Stimulated activated CD8-positive, alpha-beta memory T cell treated with anti-CD3 and anti-CD28 coated beads, Interleukin-7, amount 100 ng/mL, for 48 hours (primary cell): ENCODE measurements around the gene ZNF644.

Source experiments
- DNase-seq, 2 donors: peaks; one replicate each; pipeline ENCODE4 v3.0.0-alpha.2; 2020; ENCODE audit warnings: low read depth in 1 of 2; ENCODE audit errors: extremely low read depth in 1 of 2

Gene ZNF644

GRCh38 chr1:90990779-90991178 is 31.1 kb downstream of the ZNF644 start:
- DNase-seq: no peak

DNA sequence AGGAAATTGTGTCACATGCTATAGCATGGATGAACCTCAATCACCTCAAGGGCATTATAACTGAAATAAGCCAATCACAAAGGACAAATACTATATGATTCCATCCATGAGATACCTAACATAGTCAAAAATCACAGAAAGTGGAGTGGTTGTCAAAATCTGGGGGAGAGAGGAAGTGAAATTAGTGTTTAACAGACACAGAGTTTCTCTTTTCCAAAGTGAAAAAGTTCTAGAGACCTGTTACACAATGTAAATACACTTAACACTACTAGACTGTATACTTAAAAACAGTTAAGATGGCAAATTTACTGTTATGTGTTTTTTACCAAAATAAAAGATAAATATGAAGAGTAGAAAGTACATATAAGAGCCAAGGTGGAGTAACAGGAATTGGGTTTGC is 31.8 kb downstream of the ZNF644 start:
- no peak for DNase-seq

DNA sequence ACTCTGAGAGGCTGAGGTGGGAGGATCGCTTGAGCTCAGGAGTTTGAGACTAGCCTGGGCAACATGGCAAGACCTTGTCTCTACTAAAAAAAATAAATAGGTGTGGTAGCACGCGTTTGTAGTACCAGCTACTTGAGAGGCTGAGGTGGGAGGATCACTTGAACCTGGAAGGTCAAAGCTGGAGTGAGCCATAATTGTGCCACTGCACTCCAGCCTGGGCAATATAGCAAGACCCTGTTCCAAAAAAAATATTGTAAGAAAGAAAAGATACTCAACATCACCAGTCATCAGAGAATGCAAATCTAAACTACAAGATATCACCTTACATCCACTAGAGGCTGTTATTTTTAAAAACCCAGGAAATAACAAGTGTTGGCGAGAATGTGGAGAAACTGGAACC is 32.5 kb downstream of the ZNF644 start:
- DNase-seq: no peak

DNA sequence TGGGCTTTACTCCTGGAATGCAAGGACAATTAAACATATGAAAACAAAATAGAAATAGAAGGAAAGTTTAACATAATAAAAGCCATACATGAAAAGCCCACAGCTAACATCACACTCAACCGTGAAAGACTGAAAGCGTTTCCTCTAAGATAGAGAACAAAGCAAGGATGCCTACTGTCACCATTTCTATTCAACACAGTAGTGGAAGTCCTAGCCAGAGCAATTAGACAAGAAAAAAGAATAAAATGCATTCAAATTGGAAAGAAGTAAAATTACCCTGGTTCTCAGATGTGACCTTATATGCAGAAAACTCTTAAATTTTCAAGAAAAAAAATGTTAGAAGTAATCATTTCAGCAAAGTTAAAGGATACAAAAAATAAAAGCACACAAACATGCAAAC is 34.0 kb downstream of the ZNF644 start:
- DNase-seq: no peak

GRCh38 chr1:90986953-90987352 is 34.9 kb downstream of the ZNF644 start:
- DNase-seq: no peak

GRCh38 chr1:90977522-90977921 is 44.3 kb downstream of the ZNF644 start:
- no peak for DNase-seq

DNA sequence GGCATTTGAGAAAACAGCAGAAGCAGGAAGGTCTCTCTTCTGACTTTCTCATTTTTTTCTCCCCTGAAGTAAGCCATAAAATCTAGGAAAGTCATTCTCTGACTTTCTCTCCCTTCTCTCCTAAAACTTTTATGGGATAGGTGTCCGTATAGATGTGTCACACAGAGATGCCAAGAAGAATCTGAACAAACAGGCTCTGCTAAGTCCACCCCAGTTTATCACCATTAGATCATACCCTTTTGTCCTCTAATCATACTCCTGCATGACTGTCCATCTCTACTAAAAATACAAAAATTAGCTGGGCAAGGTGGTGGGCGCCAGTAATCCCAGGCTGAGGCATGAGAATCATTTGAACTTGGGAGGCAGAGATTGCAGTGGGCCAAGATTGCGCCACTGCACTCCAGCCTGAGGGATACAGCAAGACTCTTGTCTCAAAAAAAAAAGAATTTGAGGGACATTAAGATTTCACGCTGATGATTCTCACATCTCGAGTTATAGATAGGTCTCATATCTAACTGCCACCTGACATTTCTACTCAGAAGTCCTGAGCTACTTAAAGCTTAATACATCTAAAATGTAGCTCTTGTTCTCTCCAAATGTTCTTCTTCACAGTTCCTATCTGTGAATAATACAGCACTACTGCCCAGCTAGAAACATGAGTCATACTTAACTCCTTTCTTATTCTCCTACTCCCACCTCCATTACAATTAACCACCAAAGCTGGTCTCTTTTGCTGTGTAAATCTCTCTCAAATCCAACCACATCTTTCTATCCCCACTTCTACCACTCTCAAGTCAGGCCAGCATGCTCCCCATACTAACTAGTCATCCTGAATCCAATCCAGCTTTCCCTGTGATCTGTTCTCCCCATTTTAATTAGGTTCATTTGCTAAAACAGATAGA is 47.7 kb downstream of the ZNF644 start:
- no peak for DNase-seq

GRCh38 chr1:90970208-90970607 is 51.6 kb downstream of the ZNF644 start:
- no peak for DNase-seq

DNA sequence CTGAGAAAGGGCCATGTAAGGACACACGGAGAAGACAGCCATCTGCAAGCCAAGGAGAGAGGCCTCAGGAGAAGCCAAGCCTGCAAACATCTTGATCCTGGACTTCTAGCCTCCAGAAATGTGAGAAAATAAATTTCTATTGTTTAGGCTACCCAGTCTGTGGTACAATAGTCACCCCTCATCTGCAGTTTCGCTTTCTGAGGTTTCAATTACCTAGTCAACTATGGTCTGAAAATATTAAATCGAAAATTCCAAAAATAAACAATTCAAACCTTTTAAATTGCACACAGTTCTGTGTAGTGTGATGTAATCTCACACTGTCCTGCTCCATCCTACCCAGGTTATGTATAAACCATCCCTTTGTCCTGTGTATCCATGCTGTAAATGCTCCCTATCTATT is 52.6 kb downstream of the ZNF644 start:
- DNase-seq: no peak

DNA sequence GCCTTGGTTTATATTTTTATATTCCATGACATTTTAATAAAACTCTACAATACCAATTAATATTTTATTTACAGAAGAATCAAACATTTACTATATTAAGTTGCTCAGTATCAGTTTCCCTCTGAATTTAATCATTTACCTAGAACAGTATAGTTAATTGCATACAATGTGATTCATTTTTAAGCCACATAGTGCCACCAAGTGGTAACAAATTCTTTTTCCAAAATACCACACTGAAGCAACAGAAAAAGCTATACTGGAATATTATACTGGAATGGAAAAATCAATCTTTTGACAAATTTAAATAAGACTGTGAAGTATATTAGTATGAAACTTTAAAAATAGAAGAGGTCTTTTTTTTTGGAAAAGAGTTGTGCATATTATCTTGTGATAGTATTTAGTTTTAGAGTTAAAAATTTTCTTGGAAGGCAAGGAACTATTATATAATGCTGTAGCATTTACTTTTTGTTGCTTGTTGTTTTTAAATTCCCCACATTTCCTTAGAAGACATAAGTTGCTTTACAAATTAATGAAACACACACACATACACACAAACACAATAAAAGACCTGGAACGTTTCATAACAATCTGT is 57.3 kb downstream of the ZNF644 start:
- DNase-seq: no peak

- no peak for DNase-seq
These were observed 58.2 kb downstream of the ZNF644 start for GRCh38 chr1:90963651-90964050.

- DNase-seq: no peak
These were observed 58.6 kb downstream of the ZNF644 start for GRCh38 chr1:90963236-90963635.

DNA sequence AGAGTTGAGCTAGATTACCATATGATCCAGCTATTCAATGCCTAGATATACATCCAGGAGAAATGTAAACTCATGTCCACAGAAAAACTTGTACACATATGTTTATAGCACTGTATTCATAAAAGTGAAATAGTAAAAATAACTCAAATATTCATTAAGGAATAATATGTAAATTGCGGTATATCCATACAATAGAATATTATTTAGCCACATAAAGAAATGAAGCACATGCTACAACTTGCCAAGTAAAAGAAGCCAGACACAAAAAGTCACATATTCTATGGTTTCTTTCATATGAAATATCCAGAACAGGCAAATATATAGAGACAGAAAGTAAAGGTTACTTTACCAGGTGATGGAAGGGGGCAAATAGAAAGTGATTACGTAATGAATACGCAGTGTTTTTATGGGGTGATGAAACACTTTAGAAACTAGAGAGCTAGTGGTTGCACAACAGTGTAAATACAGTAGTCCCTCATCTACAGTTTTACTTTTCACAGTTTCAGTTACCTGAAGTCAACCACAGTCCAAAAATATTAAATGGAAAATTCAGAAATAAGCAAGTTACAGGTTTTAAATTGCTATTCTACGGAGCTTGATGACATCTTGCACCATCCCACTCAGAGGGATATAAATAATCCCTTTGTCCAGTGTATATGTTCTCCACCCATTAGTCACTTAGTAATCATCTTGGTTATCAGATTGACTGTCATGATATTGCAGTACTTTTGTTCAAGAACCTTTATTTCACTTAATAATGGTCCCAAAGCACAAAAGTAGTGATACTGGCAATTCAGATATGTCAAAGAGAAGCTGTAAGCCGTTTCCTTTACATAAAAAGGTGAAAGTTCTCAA is 62.3 kb downstream of the ZNF644 start:
- no peak for DNase-seq

DNA sequence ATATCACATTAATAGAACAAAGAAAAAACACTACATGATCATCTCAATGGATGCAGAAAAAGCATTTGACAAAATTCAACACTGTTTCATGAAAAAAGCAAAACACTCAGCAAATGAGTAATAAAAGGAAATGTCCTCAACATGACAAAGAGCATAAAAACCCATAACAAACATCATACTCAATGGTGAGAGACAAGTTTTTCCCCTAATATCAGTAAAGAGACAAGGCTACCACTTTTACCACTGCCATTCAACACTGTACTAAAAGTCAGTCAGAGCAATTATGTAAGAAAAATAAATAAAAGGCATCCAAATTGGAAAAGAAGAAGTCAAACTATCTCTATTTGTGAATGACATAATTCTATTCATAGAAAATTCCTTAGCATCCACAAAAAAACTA is 64.3 kb downstream of the ZNF644 start:
- no peak for DNase-seq

GRCh38 chr1:90955769-90956168 is 66.1 kb downstream of the ZNF644 start:
- DNase-seq: no peak

DNA sequence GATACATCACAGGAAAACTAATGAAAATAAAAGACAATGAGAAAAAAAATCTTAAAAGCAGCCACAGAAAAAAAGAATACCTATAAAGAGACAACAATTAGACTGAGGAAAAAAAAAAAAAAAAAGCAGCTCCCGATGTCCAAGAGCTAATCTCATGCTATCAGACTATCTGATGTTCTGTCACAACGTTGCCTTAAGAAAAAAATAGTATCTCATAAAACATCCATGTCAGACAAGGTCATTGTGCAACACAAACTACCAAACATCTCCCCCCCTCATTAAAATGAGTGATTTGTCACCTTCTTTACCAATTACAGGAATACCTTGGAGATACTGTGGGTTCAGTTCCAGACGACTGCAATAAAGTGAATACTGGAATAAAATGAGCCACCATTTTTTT is 68.9 kb downstream of the ZNF644 start:
- DNase-seq: no peak

DNA sequence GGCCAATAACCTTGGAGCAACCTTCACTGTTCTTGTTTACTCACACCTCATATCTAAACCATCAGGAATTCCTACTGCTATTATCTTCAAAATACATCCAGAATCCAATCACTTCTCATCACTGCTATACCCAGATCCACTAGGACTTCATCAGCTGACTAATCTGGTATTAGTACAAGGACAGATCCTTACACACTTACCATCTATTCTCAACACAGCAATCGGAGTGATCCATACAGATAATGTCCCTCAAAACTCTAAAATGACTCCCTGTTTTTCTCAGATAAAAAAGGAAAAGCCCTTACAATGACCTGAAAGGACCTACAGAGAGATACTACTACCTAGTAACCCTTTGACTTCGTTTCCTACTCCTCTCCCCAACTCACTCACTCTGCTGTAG is 70.8 kb downstream of the ZNF644 start:
- DNase-seq: no peak

DNA sequence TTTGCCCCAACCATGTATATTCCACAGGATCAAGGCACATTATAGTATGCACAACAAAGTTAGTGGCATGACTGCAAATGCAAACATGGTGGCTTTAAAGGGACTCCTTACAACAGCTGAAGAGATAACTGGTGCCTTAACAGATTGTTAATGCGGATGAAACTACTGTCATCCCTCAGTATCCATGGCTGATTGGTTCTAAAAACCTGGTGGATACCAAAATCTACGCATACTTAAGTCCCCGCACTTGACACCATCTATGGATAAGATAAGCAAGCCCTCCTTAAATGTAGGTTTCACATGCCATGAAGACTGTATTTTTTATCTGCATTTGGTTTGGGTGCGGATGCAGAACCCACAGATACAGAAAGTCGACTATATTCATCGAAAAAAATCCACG is 73.5 kb downstream of the ZNF644 start:
- no peak for DNase-seq

DNA sequence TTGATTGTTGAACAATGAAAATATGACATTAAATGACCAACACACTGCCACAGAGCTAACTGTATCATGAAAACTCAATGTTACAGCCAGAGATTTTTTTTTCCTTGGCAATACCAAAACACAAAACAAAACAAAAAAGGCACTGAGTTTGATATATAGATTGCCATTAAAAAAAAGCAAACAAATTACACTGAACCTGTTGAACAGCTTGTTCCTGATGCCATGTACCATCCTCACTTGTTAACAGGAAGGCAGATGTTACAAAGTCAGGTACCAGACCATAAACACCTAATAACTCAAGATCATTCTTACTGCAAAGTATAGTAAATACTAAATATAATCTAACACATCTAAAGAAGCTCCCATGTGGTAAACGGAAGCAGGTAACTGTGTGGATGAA is 75.2 kb downstream of the ZNF644 start:
- no peak for DNase-seq

GRCh38 chr1:90945287-90945686 is 76.5 kb downstream of the ZNF644 start:
- DNase-seq: no peak

DNA sequence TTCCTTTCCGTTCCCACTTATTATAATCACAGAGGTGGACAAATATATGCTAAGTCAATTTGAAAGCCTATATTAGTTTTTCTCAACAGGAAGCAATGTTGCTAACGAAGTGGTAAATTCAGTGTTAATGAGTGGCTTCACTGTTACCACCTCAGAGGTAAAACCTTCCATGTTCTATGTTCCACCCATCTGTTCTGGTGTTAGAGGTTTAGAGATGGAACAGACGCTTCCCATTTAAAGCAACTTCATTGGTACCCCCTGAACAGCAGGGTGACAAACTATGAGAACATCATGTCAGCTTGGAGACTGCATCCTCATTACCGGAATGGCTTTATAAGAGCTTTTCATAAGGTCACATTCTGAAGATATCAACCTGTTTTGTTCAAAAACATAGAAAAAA is 77.9 kb downstream of the ZNF644 start:
- DNase-seq: no peak

- no peak for DNase-seq
These were observed 81.1 kb downstream of the ZNF644 start for GRCh38 chr1:90940746-90941145.
